ENCODE results near the gene CLSTN1. TPM values are rescaled to one million over a fixed set of nuclear protein-coding genes. Genes with fewer than 3 reads are reported as not detected.

Gene CLSTN1
- total and polyA plus RNA-seq, 2 of the 13 experiments (the other 11 are each of a cell fraction or from before 2014, with no cell fraction given): 19.7 to 29.8 TPM

DNA sequence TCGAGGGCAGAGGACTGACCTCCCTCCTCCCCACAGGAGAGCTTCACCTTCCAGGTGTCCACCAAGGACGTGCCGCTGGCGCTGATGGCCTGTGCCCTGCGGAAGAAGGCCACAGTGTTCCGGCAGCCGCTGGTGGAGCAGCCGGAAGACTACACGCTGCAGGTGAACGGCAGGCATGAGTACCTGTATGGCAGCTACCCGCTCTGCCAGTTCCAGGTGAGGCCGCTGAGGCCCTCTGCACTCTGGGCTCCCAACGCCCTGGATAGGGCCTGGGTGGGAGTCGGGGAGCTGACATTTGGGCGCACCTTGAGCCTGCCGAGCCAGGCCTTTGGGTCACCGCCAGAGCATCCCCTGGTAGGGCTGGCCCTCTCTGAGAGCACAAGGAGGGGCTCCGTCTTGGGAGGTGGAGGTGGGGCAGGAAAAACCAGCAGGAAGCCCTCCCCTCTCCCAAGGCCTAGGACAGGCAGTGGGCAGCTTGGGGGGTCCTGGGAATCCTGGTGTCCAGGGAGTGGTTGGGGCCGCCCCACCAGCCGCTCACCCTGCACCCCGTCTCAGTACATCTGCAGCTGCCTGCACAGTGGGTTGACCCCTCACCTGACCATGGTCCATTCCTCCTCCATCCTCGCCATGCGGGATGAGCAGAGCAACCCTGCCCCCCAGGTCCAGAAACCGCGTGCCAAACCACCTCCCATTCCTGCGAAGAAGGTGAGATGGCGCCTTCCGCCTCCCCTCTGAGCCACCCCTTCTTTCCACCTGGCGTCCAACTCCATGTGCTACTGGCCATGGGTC is 107.2 kb downstream of the CLSTN1 start (continued):
- TF ChIP-seq GABPA (IDR thresholded peaks at IDR 0.05; ENCODE audit: low read depth, low read length) (no peak), GABPA (CRISPR knock-in tag; IDR thresholded peaks at IDR 0.05; ENCODE audit: low read depth) (no peak), ZNF18 (CRISPR knock-in tag; IDR thresholded peaks at IDR 0.05; ENCODE audit: insufficient replicate concordance) (no peak), ZNF20 (CRISPR knock-in tag; IDR thresholded peaks at IDR 0.05) (no peak), ZNF549 (CRISPR knock-in tag; IDR thresholded peaks at IDR 0.05) (no peak), ZFX (CRISPR knock-in tag; IDR thresholded peaks at IDR 0.05; ENCODE audit: low read depth) (no peak), ZBTB38 (CRISPR knock-in tag; IDR thresholded peaks at IDR 0.05) (no peak; the same call in none of the 2 replicates), ISL2 (CRISPR knock-in tag; IDR thresholded peaks at IDR 0.05) (no peak), PRPF4 (IDR thresholded peaks at IDR 0.05; ENCODE audit: low read depth, low read length, poor library complexity, severe bottlenecking) (no peak), RBFOX2 (IDR thresholded peaks at IDR 0.05; ENCODE audit: low read depth, low read length) (peak; percentile 35; the same call in 1 of the 2 replicates), CCAR2 (optimal IDR thresholded peaks at IDR 0.05; ENCODE audit: low read depth, low read length) (no peak), ZMAT3 (CRISPR knock-in tag; conservative IDR thresholded peaks at IDR 0.05) (no peak), ARID2 (CRISPR knock-in tag; IDR thresholded peaks at IDR 0.05; ENCODE audit: borderline replicate concordance) (no peak), ZNF761 (CRISPR knock-in tag; conservative IDR thresholded peaks at IDR 0.05) (no peak), ZNF883 (CRISPR knock-in tag; IDR thresholded peaks at IDR 0.05; ENCODE audit: not compliant biosample characterization) (no peak), KLF6 (CRISPR knock-in tag; IDR thresholded peaks at IDR 0.05) (no peak), ZKSCAN8 (CRISPR knock-in tag; IDR thresholded peaks at IDR 0.05; ENCODE audit: borderline replicate concordance) (no peak), ARHGAP35 (CRISPR knock-in tag; IDR thresholded peaks at IDR 0.05; ENCODE audit: borderline replicate concordance) (no peak), ZNF329 (CRISPR knock-in tag; IDR thresholded peaks at IDR 0.05; ENCODE audit: low read depth) (no peak), NFRKB (IDR thresholded peaks at IDR 0.05) (no peak), PAWR (CRISPR knock-in tag; IDR thresholded peaks at IDR 0.05; ENCODE audit: borderline replicate concordance) (0 out of 2 replicates have a peak, but pooled peaks have one; percentile 23), ZNF234 (CRISPR knock-in tag; conservative IDR thresholded peaks at IDR 0.05) (no peak), TGIF2 (CRISPR knock-in tag; IDR thresholded peaks at IDR 0.05) (no peak), ZNF367 (CRISPR knock-in tag; IDR thresholded peaks at IDR 0.05; ENCODE audit: borderline replicate concordance) (no peak)
- TF ChIP-seq, protein P1, sequence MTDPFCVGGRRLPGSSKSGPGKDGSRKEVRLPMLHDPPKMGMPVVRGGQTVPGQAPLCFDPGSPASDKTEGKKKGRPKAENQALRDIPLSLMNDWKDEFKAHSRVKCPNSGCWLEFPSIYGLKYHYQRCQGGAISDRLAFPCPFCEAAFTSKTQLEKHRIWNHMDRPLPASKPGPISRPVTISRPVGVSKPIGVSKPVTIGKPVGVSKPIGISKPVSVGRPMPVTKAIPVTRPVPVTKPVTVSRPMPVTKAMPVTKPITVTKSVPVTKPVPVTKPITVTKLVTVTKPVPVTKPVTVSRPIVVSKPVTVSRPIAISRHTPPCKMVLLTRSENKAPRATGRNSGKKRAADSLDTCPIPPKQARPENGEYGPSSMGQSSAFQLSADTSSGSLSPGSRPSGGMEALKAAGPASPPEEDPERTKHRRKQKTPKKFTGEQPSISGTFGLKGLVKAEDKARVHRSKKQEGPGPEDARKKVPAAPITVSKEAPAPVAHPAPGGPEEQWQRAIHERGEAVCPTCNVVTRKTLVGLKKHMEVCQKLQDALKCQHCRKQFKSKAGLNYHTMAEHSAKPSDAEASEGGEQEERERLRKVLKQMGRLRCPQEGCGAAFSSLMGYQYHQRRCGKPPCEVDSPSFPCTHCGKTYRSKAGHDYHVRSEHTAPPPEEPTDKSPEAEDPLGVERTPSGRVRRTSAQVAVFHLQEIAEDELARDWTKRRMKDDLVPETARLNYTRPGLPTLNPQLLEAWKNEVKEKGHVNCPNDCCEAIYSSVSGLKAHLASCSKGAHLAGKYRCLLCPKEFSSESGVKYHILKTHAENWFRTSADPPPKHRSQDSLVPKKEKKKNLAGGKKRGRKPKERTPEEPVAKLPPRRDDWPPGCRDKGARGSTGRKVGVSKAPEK (CRISPR knock-in tag; IDR thresholded peaks at IDR 0.05; ENCODE audit: borderline replicate concordance): no peak

Data from HepG2 (cell line).